Bronchial epithelial cell (primary cell): Measurements from ENCODE around the gene NRIP1. TPM values are rescaled to one million over a fixed set of nuclear protein-coding genes. Genes with fewer than 3 reads are reported as not detected.

Experiments
- DNase-seq: peaks from one replicate; pipeline ENCODE4 v3.0.0-alpha.2; 2010; ENCODE audit warnings: low read depth
- FAIRE-seq: peaks from 2 replicates; lab custom pipeline; 2011; peaks lifted over from hg19 to GRCh38; lab: Jason Lieb, UNC
- H3K27me3 ChIP-seq: 2 replicates; pipeline ENCODE4 v1.5.1; 2011; ENCODE audit warnings: low read length; ENCODE audit not compliant: control insufficient read depth, insufficient read depth
- H3K36me3 ChIP-seq: 2 replicates; pipeline ENCODE4 v1.5.1; 2011; ENCODE audit warnings: low read length; ENCODE audit not compliant: control insufficient read depth, insufficient read depth
- H3K4me3 ChIP-seq: 2 replicates; pipeline ENCODE4 v1.5.1; 2011; ENCODE audit warnings: mild to moderate bottlenecking, low read depth, low read length, control low read depth
- CTCF ChIP-seq: IDR thresholded peaks from 2 replicates; pipeline ENCODE4 v1.5.1; 2011; ENCODE audit warnings: mild to moderate bottlenecking, moderate library complexity, low read length, control low read depth, inconsistent platforms; ENCODE audit not compliant: insufficient read depth, severe bottlenecking
- total RNA-seq: library from RNA; depleted of rRNA; stranded (reverse); fragments of >200 nt; gene quantifications from 2 replicates; pipeline ENCODE4 v1.2.1, GENCODE V29; 2014

NRIP1 gene, protein sequence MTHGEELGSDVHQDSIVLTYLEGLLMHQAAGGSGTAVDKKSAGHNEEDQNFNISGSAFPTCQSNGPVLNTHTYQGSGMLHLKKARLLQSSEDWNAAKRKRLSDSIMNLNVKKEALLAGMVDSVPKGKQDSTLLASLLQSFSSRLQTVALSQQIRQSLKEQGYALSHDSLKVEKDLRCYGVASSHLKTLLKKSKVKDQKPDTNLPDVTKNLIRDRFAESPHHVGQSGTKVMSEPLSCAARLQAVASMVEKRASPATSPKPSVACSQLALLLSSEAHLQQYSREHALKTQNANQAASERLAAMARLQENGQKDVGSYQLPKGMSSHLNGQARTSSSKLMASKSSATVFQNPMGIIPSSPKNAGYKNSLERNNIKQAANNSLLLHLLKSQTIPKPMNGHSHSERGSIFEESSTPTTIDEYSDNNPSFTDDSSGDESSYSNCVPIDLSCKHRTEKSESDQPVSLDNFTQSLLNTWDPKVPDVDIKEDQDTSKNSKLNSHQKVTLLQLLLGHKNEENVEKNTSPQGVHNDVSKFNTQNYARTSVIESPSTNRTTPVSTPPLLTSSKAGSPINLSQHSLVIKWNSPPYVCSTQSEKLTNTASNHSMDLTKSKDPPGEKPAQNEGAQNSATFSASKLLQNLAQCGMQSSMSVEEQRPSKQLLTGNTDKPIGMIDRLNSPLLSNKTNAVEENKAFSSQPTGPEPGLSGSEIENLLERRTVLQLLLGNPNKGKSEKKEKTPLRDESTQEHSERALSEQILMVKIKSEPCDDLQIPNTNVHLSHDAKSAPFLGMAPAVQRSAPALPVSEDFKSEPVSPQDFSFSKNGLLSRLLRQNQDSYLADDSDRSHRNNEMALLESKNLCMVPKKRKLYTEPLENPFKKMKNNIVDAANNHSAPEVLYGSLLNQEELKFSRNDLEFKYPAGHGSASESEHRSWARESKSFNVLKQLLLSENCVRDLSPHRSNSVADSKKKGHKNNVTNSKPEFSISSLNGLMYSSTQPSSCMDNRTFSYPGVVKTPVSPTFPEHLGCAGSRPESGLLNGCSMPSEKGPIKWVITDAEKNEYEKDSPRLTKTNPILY (N-terminal part only)
- total RNA-seq = 48.8 and 64.0 TPM in 2 replicates

DNA sequence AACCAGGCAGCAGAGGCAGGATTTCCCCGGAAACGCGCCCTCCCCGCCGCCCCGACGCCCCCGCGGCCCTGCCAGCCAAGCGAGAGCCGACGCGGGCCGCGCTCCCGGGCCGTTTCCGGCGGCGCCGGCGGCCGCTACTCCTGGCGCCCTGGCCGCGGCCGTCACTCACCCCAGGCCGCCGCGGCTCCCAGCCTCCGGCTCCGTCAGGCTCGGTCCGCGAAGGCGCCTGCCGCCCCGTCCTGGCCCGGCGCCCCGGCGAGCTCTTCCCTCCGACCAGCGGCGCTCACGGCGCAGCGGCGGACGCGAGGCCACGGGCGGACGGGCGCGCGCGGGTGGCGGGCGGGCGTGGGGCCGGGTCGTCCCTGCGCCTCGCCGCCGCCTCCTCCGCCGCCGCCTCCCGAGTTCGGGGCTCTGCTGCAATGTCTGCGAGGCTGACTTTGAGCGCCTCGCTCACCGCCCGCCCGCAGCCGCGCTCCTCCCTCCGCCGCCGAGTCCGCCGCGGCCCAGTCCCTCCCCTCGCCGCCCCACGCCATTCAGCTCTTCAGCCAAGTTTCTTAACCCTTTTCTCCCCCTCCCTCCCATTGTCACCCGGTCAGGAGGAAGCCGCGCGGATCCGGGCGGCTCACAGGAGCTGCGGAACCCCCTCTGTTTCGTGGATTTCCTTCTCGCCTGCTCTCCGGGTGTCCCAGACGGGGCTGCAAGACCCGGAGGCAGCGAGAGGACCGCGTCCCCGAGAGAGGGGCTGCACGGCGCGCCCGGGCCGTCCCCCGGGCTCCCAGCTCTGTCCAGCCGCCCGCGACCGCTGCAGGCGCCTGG, at the start of gene NRIP1:
TSS of gene NRIP1 (minus strand) at position 425 of the 816 bp plus-strand sequence. CDS start 96,808 bp downstream, outside the sequence.
- Histone ChIP-seq H3K4me3 (peak within 1 kb of the TSS; percentile 62), H3K27me3 (no peaks in the 10 kb centered on the region), H3K36me3 (no peaks in the 10 kb centered on the region)
- TF ChIP-seq CTCF = no peak
- DNase-seq = peak; percentile 61
- FAIRE-seq = no peak

DNA sequence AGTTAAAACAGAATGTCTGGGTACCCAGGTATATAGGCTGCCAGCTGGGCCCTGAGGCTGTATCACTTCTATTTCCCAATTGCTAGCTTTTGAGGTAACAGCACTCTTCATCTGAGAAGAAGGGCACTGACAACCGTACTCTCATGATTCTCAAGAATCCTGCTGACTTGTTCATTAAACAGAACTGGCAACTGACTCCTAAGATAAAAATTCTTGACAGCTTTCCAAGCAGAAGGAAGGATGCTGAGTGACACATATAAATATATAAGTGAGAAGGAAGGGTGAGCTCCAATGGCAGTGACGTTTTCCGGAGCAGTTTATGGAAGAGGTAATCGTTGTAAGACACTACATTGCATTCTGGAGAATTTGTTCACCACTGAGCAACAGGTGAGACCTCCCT, 48.1 kb upstream of the NRIP1 start:
- Histone ChIP-seq H3K4me3 (no peak overlapping the region), H3K36me3 (no peaks in the 10 kb centered on the region), H3K27me3 (no peaks in the 10 kb centered on the region)
- peak; percentile 6 for DNase-seq
- no peak for FAIRE-seq
- no peak for TF ChIP-seq CTCF

DNA sequence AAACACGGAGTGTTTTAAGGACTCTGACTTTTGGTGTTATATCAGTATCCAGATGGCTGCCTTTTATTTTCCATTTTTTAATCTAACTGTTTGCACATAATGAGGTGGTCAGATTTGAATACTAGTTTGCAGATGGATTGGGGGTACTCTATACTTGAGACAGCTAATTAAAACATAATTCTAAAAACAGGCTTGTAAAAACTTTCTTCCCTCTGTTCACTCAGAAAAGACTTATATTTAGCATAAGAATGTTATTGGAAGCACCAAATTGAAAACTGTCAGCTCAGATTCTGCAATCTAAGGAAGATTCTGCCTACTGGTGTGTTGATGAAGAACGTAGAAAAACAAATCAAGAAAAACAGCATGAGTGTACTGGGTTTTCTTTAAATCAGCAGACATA, 44.0 kb upstream of the NRIP1 start:
- DNase-seq (no peak), FAIRE-seq (no peak)
- Histone ChIP-seq H3K36me3 (no peaks in the 10 kb centered on the region), H3K4me3 (no peak overlapping the region), H3K27me3 (no peaks in the 10 kb centered on the region)
- no peak for TF ChIP-seq CTCF

GRCh38 chr21:15104470-15104869, 39.7 kb upstream of the NRIP1 start:
- no peak for TF ChIP-seq CTCF
- no peak for DNase-seq
- no peaks in the 10 kb centered on the region for H3K36me3 ChIP-seq
- no peak overlapping the region for H3K4me3 ChIP-seq
- FAIRE-seq = no peak
- no peaks in the 10 kb centered on the region for H3K27me3 ChIP-seq

- Histone ChIP-seq H3K27me3 (no peaks in the 10 kb centered on the region), H3K4me3 (no peak overlapping the region), H3K36me3 (no peaks in the 10 kb centered on the region)
- no peak for FAIRE-seq
- no peak for TF ChIP-seq CTCF
- DNase-seq = no peak
Measured at GRCh38 chr21:15098908-15099307, 34.1 kb upstream of the NRIP1 start.
